HuH-7 (cell line): ENCODE results near the gene PGM2.

Experiments
- DNase-seq: peaks from one replicate; pipeline ENCODE4 v3.0.0; 2011; ENCODE audit warnings: low spot score

Gene PGM2

GRCh38 chr4:37902738-37903693 lies 76.5 kb downstream of the PGM2 start:
- DNase-seq = no peak

GRCh38 chr4:37903901-37904300 lies 77.4 kb downstream of the PGM2 start:
- no peak for DNase-seq

- no peak for DNase-seq
These were observed 78.3 kb downstream of the PGM2 start for GRCh38 chr4:37904824-37905223.

- DNase-seq = no peak
These were observed 79.2 kb downstream of the PGM2 start for GRCh38 chr4:37905533-37906169.

GRCh38 chr4:37908488-37909331 lies 82.2 kb downstream of the PGM2 start:
- DNase-seq = no peak

- DNase-seq = no peak
These were observed 83.0 kb downstream of the PGM2 start for GRCh38 chr4:37909332-37910090.

- DNase-seq = no peak
These were observed 83.6 kb downstream of the PGM2 start for GRCh38 chr4:37910091-37910486.
